Thyroid gland (tissue), 4 donors: ENCODE data around the gene SLCO3A1. TPM values are rescaled to one million over a fixed set of nuclear protein-coding genes. Genes with fewer than 3 reads are reported as not detected.

Experiments used
- DNase-seq, 2 donors: peaks; one replicate each; pipeline ENCODE4 v3.0.0-alpha.2; 2019
- H3K27ac ChIP-seq, 3 donors: fragments of 200-600 bp; sonication (generic); 1 replicate in 2 of 3; 2 replicates in 1 of 3; pipeline ENCODE4 v1.5.1; 2016 to 2019; ENCODE audit warnings: mild to moderate bottlenecking in 1 of 3, moderate library complexity in 1 of 3
- H3K27me3 ChIP-seq: fragments of 200-600 bp; sonication (generic); one replicate; pipeline ENCODE4 v1.5.1; 2019
- H3K36me3 ChIP-seq, 2 donors: fragments of 200-600 bp; sonication (generic); one replicate each; pipeline ENCODE4 v1.5.1; 2016 to 2019
- H3K4me1 ChIP-seq, 2 donors: fragments of 200-600 bp; sonication (generic); one replicate each; pipeline ENCODE4 v1.5.1; 2017 to 2019
- H3K4me3 ChIP-seq, 3 donors: fragments of 200-600 bp; sonication (generic); replicated peaks in 1 of 3; 1 replicate in 2 of 3; 2 replicates in 1 of 3; pipeline ENCODE4 v1.5.1; 2016; ENCODE audit warnings: mild to moderate bottlenecking in 1 of 3
- H3K9me3 ChIP-seq: fragments of 200-600 bp; sonication (generic); one replicate; pipeline ENCODE4 v1.5.1; 2017
- CTCF ChIP-seq, 6 experiments: fragments of 200-600 bp in 3 of 6; fragments of 450-650 bp in 3 of 6; sonication (generic) in 3 of 6; IDR thresholded peaks; one replicate each; pipeline ENCODE4 v1.5.1; 2016 to 2019; ENCODE audit warnings: antibody characterized with exemption in 6 of 6, mild to moderate bottlenecking in 2 of 6, inconsistent platforms in 1 of 6, moderate library complexity in 1 of 6
- POLR2A ChIP-seq, 2 donors: fragments of 450-650 bp; IDR thresholded peaks; one replicate each; pipeline ENCODE4 v1.6.1; 2017; ENCODE audit warnings: antibody characterized with exemption in 2 of 2, mild to moderate bottlenecking in 2 of 2, moderate library complexity in 1 of 2
- WGBS, 2 donors: methylation state at CpG; one replicate each; pipeline ENCODE4 v1.1.5; 2017; 5-methylcytosine and 5-hydroxymethylcytosine counted together
- intact Hi-C: fragments of 100-400 bp; cut with DNase I; formaldehyde crosslinking; loops from one replicate; pipeline ENCODE4 v1.15.1; 2023
- total RNA-seq, 4 donors: library from RNA; depleted of rRNA; stranded (reverse); fragments of >200 nt; gene quantifications; one replicate each; pipeline ENCODE4 v1.2.3, GENCODE V29; 2016

SLCO3A1 gene
- total RNA-seq, 4 donors from 2014 or later: 23.3 to 31.4 (median 28.0) TPM

- no peaks in the 10 kb centered on the region for H3K27me3 ChIP-seq
- WGBS, 2 donors: 78 to 93% methylated on average over 1 of the region's 1 CpG
- H3K36me3 ChIP-seq: no peaks in the 10 kb centered on the region
- no peaks in the 10 kb centered on the region for H3K9me3 ChIP-seq
- no peak overlapping the region for H3K4me3 ChIP-seq
- TF ChIP-seq CTCF (IDR thresholded peaks at IDR 0.05) (no peak), POLR2A (IDR thresholded peaks at IDR 0.05) (no peak)
- no peak overlapping the region for H3K27ac ChIP-seq
- DNase-seq: no peak
- intact Hi-C loops: no loop called here
- peaks cover 0 to 11% of the 10 kb centered on the region in 2 donors for H3K4me1 ChIP-seq
Observed at GRCh38 chr15:92111751-92112150, 258.2 kb downstream of the SLCO3A1 start.

GRCh38 chr15:92112180-92112579, 258.7 kb downstream of the SLCO3A1 start:
- no peak for TF ChIP-seq CTCF (IDR thresholded peaks at IDR 0.05)
- TF ChIP-seq POLR2A (IDR thresholded peaks at IDR 0.05): no peak
- Histone ChIP-seq H3K27ac (no peak overlapping the region), H3K36me3 (no peaks in the 10 kb centered on the region), H3K4me3 (no peak overlapping the region), H3K4me1 (peaks cover 0 to 11% of the 10 kb centered on the region in 2 donors), H3K9me3 (no peaks in the 10 kb centered on the region), H3K27me3 (no peaks in the 10 kb centered on the region)
- WGBS, 2 donors: 75 to 79% methylated on average over 3 of the region's 3 CpGs
- intact Hi-C loops: no loop called here
- no peak for DNase-seq

- intact Hi-C loops: no loop called here
- 87 to 90% methylated on average over 3 of the region's 3 CpGs for WGBS, 2 donors
- DNase-seq: no peak
- Histone ChIP-seq H3K27me3 (no peaks in the 10 kb centered on the region), H3K27ac (no peak overlapping the region), H3K9me3 (no peaks in the 10 kb centered on the region), H3K4me1 (peaks cover 0 to 11% of the 10 kb centered on the region in 2 donors), H3K4me3 (no peak overlapping the region), H3K36me3 (no peaks in the 10 kb centered on the region)
- TF ChIP-seq POLR2A (IDR thresholded peaks at IDR 0.05) (no peak), CTCF (IDR thresholded peaks at IDR 0.05) (no peak)
Observed at GRCh38 chr15:92112711-92113110, 259.2 kb downstream of the SLCO3A1 start.

- Histone ChIP-seq H3K4me1 (peaks cover 0 to 11% of the 10 kb centered on the region in 2 donors), H3K9me3 (no peaks in the 10 kb centered on the region), H3K27me3 (no peaks in the 10 kb centered on the region), H3K27ac (no peak overlapping the region), H3K4me3 (no peak overlapping the region), H3K36me3 (no peaks in the 10 kb centered on the region)
- WGBS, 2 donors: 83 to 97% methylated on average over 3 of the region's 3 CpGs
- no peak for DNase-seq
- TF ChIP-seq CTCF (IDR thresholded peaks at IDR 0.05): no peak
- no peak for TF ChIP-seq POLR2A (IDR thresholded peaks at IDR 0.05)
- intact Hi-C loops: no loop called here
Observed at GRCh38 chr15:92113832-92114231, 260.3 kb downstream of the SLCO3A1 start.

GRCh38 chr15:92115834-92116233, 262.3 kb downstream of the SLCO3A1 start:
- intact Hi-C loops: no loop called here
- no peak for DNase-seq
- TF ChIP-seq POLR2A (IDR thresholded peaks at IDR 0.05) (no peak), CTCF (IDR thresholded peaks at IDR 0.05) (no peak)
- H3K4me1 ChIP-seq: no peaks in the 10 kb centered on the region
- no peaks in the 10 kb centered on the region for H3K27me3 ChIP-seq
- 97 to 100% methylated on average over 1 of the region's 1 CpG for WGBS, 2 donors
- H3K36me3 ChIP-seq: peaks cover 0 to 5% of the 10 kb centered on the region in 2 donors
- no peaks in the 10 kb centered on the region for H3K9me3 ChIP-seq
- H3K4me3 ChIP-seq: no peak overlapping the region
- no peak overlapping the region for H3K27ac ChIP-seq
